GM18498 (cell line): ENCODE data around the gene ZNG1A.
A peak's percentile ranks its signal among the peaks of the same experiment; 100 is the strongest.
"Not testable (repeated sequence)": the region's sequence is repeated elsewhere in the genome, so short reads cannot be mapped to it uniquely, and the experiment has no call there.

Source experiments
- ATAC-seq: cut with Tn5 transposase; IDR thresholded peaks from one replicate; pipeline ENCODE4 v1.9.1; 2021; ENCODE audit warnings: mild to moderate bottlenecking, moderate library complexity; ENCODE audit not compliant: unreplicated experiment

ZNG1A gene

DNA sequence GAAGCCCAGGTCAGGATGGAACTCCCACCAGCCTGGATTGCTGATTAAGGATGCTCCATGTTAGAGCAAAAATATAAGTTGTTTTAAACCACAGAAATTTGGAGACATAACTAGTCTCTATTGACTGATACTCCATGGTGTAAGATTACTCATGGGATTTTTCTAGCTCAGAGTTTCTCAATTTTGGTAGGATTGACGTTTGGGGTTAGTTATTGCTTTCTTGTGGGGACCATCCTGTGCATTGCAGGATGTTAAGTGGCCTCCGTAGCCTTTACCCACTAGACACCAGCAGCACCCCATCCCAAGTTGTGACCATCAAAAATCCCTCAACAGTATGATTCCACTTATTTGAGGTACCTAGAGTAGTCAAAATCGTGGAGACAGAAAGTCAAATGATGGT, 80.1 kb downstream of the ZNG1A start:
- not testable (repeated sequence) for ATAC-seq

DNA sequence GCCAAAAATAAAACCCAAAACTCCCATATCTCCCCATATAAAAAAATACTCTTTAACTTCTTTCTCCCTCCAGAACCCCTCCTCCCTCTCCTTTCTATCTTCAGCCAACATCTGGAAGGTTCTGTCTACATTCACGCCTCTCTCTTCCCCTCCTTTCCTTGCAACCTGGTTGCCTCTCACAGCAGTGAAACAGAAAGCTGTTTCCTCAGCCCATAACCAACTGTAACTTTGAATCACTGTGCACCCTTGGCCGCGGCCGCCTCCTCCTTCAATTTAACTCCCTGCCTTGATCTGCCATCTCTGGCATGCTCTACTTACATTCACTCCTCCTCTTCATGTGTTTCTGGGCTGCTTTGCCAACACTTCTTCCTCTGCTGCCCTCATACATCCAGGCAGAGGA, 83.9 kb downstream of the ZNG1A start:
- ATAC-seq, result not testable (repeated sequence)

DNA sequence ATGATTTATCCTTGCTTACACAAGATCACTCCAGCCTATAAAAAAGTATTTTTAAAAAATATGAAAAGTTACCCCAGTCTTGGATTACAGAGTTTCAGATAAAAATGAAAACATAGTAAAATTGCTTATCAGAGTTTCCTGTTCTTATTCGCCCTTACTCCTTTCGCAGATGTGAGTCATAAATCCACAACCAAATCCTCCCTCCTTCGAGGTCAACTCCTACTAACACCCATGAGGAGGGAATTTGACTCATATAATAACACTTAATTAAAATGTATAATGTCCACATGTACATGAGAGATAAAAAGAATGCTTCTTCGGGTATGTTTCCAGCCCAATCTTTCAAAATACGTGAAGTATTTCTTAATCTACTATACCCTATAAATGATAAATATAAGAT, 84.5 kb downstream of the ZNG1A start:
- ATAC-seq, result not testable (repeated sequence)

DNA sequence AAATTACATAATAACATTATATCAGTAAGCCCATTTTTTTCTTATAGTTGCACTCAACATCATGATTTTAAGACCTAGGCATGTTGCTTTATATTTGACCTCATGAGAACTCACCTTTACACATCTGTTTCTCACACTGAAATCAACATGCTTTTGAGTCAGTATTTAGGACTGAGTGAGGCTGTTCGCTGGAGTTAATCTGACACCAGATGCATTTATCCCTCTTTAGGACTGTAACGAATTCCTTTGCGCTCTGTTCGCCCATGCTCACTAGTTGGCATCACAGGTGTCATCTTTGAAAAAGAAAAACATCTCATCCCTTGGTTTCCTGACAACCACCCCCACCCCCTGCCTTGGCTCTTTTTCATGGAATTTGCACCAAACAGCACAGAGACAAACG, 84.9 kb downstream of the ZNG1A start:
- not testable (repeated sequence) for ATAC-seq

DNA sequence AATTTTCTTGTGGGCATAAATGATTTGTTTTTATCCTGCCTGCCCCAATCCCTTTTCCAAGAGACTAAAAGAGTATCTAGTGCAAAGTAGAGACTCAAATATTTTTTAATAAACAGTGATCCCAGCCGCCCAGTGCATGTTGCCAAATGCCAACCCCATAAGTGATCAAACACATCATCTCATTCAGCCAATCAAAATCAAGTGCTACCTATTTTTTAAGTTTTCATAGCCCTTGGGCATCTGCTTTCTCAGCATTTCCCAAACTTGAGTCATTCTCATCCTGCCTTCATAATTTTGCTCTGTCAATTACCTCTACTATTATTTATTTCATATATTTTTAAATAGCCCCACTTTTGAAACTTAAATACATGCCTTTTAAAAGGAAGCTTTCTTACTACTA, 88.0 kb downstream of the ZNG1A start:
- ATAC-seq, result not testable (repeated sequence)

DNA sequence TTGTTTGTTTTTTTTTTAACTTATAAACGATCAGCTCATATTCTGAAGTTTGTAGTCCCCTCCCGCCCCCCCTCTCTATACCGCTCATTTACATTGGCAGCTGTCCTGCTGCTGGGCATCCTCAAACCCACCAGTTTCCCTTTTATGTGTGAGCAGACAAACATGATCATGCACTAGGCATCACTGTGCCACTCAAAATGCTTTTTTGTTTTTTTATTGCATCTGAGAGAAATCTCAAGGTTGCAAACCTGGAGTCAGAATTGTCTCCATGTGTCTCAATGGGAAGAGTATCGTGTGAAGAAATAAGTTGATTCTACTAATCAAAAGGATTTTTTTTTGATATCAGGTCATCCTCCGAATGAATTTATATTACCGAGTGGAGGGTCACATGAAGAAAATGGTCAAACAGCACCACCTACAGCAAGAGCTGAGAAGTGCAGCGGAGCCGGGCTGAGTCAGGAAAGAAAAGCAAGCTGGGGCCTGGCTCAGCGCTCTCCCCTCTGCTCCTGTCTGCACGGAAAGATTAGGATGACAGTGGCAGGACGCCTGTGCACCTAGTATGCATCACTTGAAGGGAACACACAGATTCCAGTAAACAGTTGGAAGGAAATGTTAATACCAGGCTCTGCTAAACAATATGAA, 90.3 kb downstream of the ZNG1A start:
- ATAC-seq, result peak; percentile 89

DNA sequence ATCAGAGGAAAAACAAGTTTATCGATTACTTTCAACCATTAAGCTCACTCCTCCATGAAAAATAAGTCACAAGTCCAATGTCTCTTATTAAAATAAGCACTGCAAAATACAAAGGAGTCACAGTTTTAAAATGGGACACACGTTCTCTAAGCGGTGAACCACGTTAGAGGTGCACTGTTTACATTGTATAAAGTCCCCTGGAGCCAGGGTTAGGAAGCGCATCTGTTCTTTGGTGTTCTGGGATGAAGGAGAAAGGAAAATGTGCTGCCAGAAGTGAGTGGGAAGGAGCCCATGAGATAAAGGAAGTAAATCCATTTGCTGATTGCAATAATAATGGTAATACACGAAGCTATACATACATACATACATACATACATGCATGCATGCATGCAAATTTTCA, 91.0 kb downstream of the ZNG1A start:
- not testable (repeated sequence) for ATAC-seq

DNA sequence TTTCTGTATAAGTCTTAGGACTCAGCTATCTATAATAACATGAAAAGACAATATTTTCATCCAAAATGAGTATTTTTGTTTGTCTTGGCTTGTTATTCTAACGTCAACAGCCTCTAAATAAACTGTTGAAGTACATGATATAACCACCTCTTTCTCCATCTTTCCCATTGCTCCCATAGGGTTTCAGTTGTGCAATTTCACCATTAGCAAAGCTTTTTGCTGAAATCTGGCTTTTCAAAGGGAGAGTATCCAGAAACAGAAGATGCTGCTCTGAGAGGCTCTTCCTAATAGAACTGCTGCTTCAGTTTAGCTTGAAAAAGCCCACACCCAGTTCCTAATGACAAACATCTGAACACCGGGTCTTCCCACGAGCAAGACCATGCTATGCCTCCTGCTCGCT, 91.8 kb downstream of the ZNG1A start:
- ATAC-seq, result not testable (repeated sequence)

DNA sequence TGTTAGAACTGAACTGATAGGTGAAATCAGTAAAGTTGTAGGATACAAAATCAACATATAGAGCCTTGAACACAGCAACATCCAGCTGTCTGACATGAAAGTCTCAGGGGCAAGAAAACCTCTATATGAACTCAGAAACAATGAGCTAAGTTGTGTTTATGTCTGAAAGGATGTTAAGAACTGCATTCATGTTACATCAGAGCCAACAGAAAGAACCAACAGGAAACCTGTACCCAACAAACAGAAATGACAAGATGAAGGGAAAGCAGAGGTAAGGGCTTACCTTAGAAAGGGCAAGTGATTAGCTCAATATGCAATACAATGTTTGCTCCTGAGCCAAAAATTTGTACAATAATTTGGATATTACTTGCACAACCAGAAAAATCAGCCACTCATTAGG, 92.2 kb downstream of the ZNG1A start:
- ATAC-seq, result not testable (repeated sequence)

DNA sequence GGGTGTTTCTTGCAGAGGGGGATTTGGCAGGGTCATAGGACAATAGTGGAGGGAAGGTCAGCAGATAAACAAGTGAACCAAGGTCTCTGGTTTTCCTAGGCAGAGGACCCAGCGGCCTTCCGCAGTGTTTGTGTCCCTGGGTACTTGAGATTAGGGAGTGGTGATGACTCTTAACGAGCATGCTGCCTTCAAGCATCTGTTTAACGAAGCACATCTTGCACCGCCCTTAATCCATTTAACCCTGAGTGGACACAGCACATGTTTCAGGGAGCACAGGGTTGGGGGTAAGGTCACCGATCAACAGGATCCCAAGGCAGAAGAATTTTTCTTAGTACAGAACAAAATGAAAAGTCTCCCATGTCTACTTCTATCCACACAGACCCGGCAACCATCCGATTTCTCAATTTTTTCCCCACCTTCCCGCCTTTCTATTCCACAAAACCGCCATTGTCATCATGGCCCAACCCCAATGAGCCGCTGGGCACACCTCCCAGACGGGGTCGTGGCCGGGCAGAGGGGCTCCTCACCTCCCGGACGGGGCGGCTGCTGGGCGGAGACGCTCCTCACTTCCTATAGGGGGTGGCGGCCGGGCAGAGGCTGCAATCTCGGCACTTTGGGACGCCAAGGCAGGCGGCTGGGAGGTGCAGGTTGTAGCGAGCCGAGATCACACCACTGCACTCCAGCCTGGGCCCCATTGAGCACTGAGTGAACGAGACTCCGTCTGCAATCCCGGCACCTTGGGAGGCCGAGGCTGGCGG, 95.7 kb downstream of the ZNG1A start:
- not testable (repeated sequence) for ATAC-seq

DNA sequence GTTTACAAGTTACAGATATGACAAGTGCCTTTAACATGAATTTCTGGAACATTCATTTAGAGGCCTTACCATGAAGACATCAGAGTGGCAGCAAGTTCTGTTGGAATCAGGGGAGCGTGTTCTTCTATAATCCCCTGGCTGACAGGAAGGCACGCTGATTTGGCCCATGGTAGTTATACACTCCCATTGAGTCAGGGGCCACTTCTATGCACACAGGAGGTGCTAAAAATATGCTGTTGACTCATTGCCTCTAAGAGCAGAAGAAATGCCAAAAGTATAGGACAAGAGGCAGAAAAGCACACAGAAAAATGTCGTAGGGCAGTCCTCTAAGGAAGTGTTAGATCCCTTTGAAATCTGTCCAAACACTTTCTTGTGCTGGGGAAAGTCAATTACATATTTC, 100.5 kb downstream of the ZNG1A start:
- not testable (repeated sequence) for ATAC-seq

DNA sequence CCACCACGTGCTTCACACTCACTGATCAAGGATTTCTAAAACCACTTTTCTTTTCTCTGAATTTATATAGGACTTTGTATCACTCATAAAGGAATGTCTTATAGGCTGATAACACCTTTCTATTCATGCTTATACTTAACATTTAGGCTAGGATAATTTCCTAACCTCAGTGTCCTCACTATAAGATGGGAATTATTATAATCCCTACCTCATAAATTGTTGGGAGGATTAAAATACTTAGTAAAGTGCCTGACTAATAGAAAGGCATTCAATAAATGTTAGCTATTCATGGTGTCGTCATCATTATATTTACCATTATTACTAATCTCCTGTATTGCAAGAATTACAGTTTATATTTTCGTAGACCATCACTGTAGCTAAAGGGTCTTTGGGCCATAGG, 102.5 kb downstream of the ZNG1A start:
- not testable (repeated sequence) for ATAC-seq

DNA sequence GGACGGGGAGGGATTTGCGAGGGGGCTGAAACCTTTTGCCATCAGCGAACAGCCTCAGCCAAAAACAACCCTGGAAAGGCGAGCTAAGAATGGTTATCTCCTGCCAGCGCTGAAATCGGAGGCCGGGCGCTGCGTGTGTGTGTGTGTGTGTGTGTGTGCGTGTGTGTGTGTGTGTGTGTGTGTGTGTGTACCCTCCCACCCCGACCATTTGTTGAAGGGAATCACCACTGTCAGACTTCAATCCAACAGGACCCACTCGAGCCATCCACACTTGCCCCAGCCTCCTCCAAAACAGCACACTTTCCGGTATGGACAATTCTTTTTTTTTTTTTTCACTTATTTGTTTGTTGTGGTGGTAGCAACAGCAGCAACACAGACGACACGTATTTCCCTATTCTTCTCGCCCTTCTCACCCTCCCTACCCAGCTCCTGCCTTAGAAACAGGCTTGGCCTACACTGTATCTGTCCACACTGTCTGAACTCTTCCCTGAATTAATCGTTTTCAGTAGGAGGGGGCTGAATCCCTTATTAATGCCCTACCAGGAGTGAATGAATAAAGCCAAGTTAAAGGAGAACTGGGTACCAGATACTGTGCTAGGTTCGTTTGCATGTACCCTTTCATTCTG, 104.8 kb downstream of the ZNG1A start:
- ATAC-seq, result not testable (repeated sequence)

DNA sequence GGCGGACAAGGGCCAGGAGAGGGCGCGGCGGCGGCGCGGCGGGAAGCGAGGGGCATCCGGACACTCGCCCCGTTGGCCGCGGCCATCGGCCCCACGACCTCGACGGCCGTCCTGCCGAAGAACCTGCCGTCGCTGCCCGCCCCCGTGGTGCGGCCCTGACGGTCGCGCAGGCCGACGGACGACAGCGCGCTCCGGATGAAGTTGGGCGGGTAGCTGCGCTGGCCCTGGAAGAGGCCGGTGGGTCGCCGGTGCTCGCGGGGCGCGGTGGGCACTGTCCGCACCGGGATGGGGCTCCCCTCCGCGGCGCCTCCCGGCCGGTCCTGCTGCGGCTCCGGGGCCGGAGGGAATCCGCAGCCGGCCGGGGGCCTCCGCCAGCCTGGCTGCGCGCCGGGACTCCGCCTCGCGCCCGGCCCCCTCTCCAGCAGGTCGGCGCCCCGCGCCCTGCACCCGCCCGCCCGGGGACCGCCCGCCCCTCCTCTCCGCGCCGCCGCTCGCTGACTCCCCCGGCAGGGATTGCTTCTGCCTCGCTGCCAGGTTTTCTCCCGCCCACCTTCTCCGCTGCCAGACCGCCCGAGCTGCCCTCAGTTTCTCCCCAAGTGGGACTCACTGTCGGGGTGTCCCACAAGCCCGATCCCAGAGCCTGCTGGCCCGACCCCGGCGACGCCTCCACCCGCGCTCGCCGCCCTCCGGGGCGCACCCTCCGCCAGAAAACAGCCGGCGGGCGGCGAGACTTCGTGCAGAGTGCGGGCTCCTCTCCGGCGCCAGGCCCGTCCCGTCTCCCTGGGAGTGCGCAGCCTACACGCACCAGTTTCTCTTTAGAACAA, 105.6 kb downstream of the ZNG1A start:
- ATAC-seq, result not testable (repeated sequence)
